H9 (cell line): ENCODE measurements around the gene SIX2. TPM values are rescaled to one million over a fixed set of nuclear protein-coding genes. Genes with fewer than 3 reads are reported as not detected.
A peak's percentile ranks its signal among the peaks of the same experiment; 100 is the strongest.

Source experiments
- DNase-seq: peaks from one replicate; pipeline ENCODE4 v3.0.0-alpha.2; 2017
- H2AFZ ChIP-seq: one replicate; pipeline ENCODE4 v1.6.1; 2013; ENCODE audit warnings: mild to moderate bottlenecking, low read length, control low read depth, moderate library complexity
- H2AK5ac ChIP-seq: 2 replicates; pipeline ENCODE4 v1.6.1; 2013; ENCODE audit warnings: low read length, control low read depth, mixed read lengths; ENCODE audit not compliant: insufficient read length
- H2BK120ac ChIP-seq: one replicate; pipeline ENCODE4 v1.6.1; 2013; ENCODE audit warnings: low read depth, mild to moderate bottlenecking, low read length, control low read depth, inconsistent platforms; ENCODE audit not compliant: poor library complexity, severe bottlenecking
- H2BK12ac ChIP-seq: 2 replicates; pipeline ENCODE4 v1.6.1; 2013; ENCODE audit warnings: low read length, control low read depth, mixed read lengths, low read depth; ENCODE audit not compliant: insufficient read length
- H2BK15ac ChIP-seq: 2 replicates; pipeline ENCODE4 v1.6.1; 2013; ENCODE audit warnings: low read depth, low read length, control low read depth
- H2BK20ac ChIP-seq: one replicate; pipeline ENCODE4 v1.6.1; 2013; ENCODE audit warnings: low read depth, mild to moderate bottlenecking, low read length, control low read depth, inconsistent platforms; ENCODE audit not compliant: poor library complexity, severe bottlenecking
- H2BK5ac ChIP-seq: 2 replicates; pipeline ENCODE4 v1.6.1; 2013; ENCODE audit warnings: low read length, control low read depth, mixed read lengths; ENCODE audit not compliant: insufficient read length
- H3K14ac ChIP-seq: 2 replicates; pipeline ENCODE4 v1.6.1; 2013; ENCODE audit warnings: low read length, control low read depth; ENCODE audit not compliant: insufficient read depth
- H3K18ac ChIP-seq: 2 replicates; pipeline ENCODE4 v1.6.1; 2013; ENCODE audit warnings: low read depth, mild to moderate bottlenecking, mixed read lengths, low read length, control low read depth; ENCODE audit not compliant: insufficient read length
- H3K23ac ChIP-seq: 2 replicates; pipeline ENCODE4 v1.6.1; 2013; ENCODE audit warnings: low read length, control low read depth, mixed read lengths, low read depth; ENCODE audit not compliant: insufficient read length
- H3K23me2 ChIP-seq: 2 replicates; pipeline ENCODE4 v1.6.1; 2013; ENCODE audit warnings: low read depth, mild to moderate bottlenecking, mixed read lengths, low read length, control low read depth; ENCODE audit not compliant: insufficient read length, poor library complexity, severe bottlenecking
- H3K27ac ChIP-seq: 2 replicates; pipeline ENCODE4 v1.5.1; 2013; ENCODE audit warnings: low read length, control low read depth, mixed read lengths, low read depth; ENCODE audit not compliant: insufficient read length
- H3K27me3 ChIP-seq: 2 replicates; pipeline ENCODE4 v1.6.1; 2013; ENCODE audit warnings: low read length, control low read depth, inconsistent platforms; ENCODE audit not compliant: insufficient read depth
- H3K4ac ChIP-seq: 2 replicates; pipeline ENCODE4 v1.6.1; 2013; ENCODE audit warnings: low read depth, mild to moderate bottlenecking, control low read depth, inconsistent platforms, low read length, moderate library complexity
- H3K4me1 ChIP-seq: 2 replicates; pipeline ENCODE4 v1.6.1; 2013; ENCODE audit warnings: low read length, control low read depth, inconsistent platforms; ENCODE audit not compliant: insufficient read depth
- H3K4me2 ChIP-seq: 2 replicates; pipeline ENCODE4 v1.6.1; 2013; ENCODE audit warnings: low read length, control low read depth, mixed read lengths; ENCODE audit not compliant: insufficient read length, insufficient read depth
- H3K56ac ChIP-seq: 2 replicates; pipeline ENCODE4 v1.6.1; 2013; ENCODE audit warnings: low read depth, mild to moderate bottlenecking, mixed read lengths, low read length, control low read depth; ENCODE audit not compliant: insufficient read length
- H3K79me1 ChIP-seq: 2 replicates; pipeline ENCODE4 v1.6.1; 2013; ENCODE audit warnings: low read depth, mild to moderate bottlenecking, moderate library complexity, low read length, control low read depth, inconsistent platforms; ENCODE audit not compliant: insufficient read depth, poor library complexity, severe bottlenecking
- H3K79me2 ChIP-seq: 2 replicates; pipeline ENCODE4 v1.6.1; 2013; ENCODE audit warnings: low read length, control low read depth, inconsistent platforms; ENCODE audit not compliant: insufficient read depth
- H3K9ac ChIP-seq: 2 replicates; pipeline ENCODE4 v1.6.1; 2013; ENCODE audit warnings: low read length, control low read depth, mixed read lengths; ENCODE audit not compliant: insufficient read length; ENCODE audit errors: extremely low read depth
- H3K9me3 ChIP-seq: one replicate; pipeline ENCODE4 v1.6.1; 2013; ENCODE audit warnings: low read depth, low read length, inconsistent platforms; ENCODE audit not compliant: control insufficient read depth
- H3T11ph ChIP-seq: one replicate; pipeline ENCODE4 v1.6.1; 2013; ENCODE audit warnings: mild to moderate bottlenecking, low read length, control low read depth, inconsistent platforms
- H4K20me1 ChIP-seq: one replicate; pipeline ENCODE4 v1.6.1; 2013; ENCODE audit not compliant: control insufficient read depth, insufficient read length, insufficient read depth
- H4K5ac ChIP-seq: 2 replicates; pipeline ENCODE4 v1.6.1; 2013; ENCODE audit warnings: low read depth, mild to moderate bottlenecking, mixed read lengths, low read length, control low read depth; ENCODE audit not compliant: insufficient read length
- H4K8ac ChIP-seq: replicated peaks from 2 replicates; pipeline ENCODE4 v1.6.1; 2013; ENCODE audit warnings: low read length, control low read depth, mixed read lengths, low read depth; ENCODE audit not compliant: insufficient read length
- H4K91ac ChIP-seq: 2 replicates; pipeline ENCODE4 v1.6.1; 2013; ENCODE audit warnings: low read depth, mild to moderate bottlenecking, moderate library complexity, mixed read lengths, low read length, control low read depth; ENCODE audit not compliant: insufficient read length
- H3K27ac Mint-ChIP-seq, 3 experiments: 2 replicates in 2 of 3; 3 replicates in 1 of 3; pipeline ENCODE4 v1.8.0; 2020 to 2021; ENCODE audit warnings: mixed read lengths in 3 of 3, mild to moderate bottlenecking in 1 of 3, moderate library complexity in 1 of 3
- H3K27me3 Mint-ChIP-seq: 2 replicates; pipeline ENCODE4 v1.8.0; 2021; ENCODE audit warnings: low read depth, mild to moderate bottlenecking, moderate library complexity, mixed read lengths
- H3K36me3 Mint-ChIP-seq, 3 experiments: 2 replicates in 2 of 3; 3 replicates in 1 of 3; pipeline ENCODE4 v1.8.0; 2020 to 2021; ENCODE audit warnings: low read depth in 3 of 3, mixed read lengths in 3 of 3; ENCODE audit not compliant: insufficient read depth in 1 of 3
- H3K4me1 Mint-ChIP-seq, 2 experiments: 2 replicates each; pipeline ENCODE4 v1.8.0; 2020; ENCODE audit warnings: mixed read lengths in 2 of 2
- H3K4me3 Mint-ChIP-seq, 2 experiments: 2 replicates in 1 of 2; 3 replicates in 1 of 2; pipeline ENCODE4 v1.8.0; 2020 to 2021; ENCODE audit warnings: mild to moderate bottlenecking in 2 of 2, mixed read lengths in 2 of 2, moderate library complexity in 1 of 2
- H3K9me3 Mint-ChIP-seq, 2 experiments: 2 replicates in 1 of 2; 3 replicates in 1 of 2; pipeline ENCODE4 v1.8.0; 2020; ENCODE audit warnings: mild to moderate bottlenecking in 2 of 2, mixed read lengths in 2 of 2, moderate library complexity in 1 of 2
- WGBS: extraction: QIAGEN DNeasy Blood & Tissue Kit; methylation state at CpG from one replicate; pipeline ENCODE4 v1.1.7; 2013; ENCODE audit warnings: missing lambda C conversion rate, low lambda C conversion rate, mixed read lengths; ENCODE audit not compliant: insufficient read length; ENCODE audit errors: extremely low coverage; 5-methylcytosine and 5-hydroxymethylcytosine counted together
- total RNA-seq: library from RNA; stranded (reverse); gene quantifications from 2 replicates; pipeline ENCODE4 v1.2.1, GENCODE V29; 2021
- TF ChIP-seq, protein P1 (sequence below): fragments of 200-600 bp; sonication (generic); conservative IDR thresholded peaks from 3 replicates; pipeline ENCODE4 v1.8.0; 2021; ENCODE audit warnings: antibody characterized with exemption, mild to moderate bottlenecking

Gene SIX2
- total RNA-seq, 1 experiment from 2014 or later: not detected

DNA sequence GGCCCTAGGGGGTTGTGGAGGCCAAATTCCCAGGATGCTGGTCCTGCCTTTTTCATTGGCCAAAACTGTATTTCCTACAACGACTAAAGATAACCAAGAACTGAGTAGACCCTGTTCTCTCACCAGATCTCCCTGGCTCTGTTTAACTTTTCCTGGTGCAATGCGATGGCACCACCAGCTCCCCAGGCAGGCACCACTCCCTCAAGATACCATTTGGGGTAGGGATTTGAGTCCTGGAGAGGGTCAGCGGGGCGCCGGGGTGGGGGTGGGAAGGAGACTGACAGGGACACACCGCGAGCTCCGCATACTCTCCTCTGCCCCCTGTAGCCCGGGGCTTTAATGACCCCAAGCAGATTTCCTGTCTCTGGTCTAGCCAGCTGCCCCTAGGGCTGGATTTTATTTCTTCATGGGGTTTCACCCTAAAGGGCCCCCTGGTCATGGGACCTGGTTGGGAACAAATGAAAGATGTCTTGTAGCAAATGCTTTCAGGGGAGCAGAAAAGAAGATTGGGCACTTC, 7.3 kb downstream of the SIX2 start:
- Histone ChIP-seq H4K91ac (no peak overlapping the region), H3K18ac (no peak overlapping the region), H3K4me1 (no peaks in the 10 kb centered on the region; the same call in 1 of the 2 replicates), H4K8ac (no peak overlapping the region), H3K14ac (no peak overlapping the region), H3K4me2 (peak overlapping the region; percentile 15), H3K23ac (no peak overlapping the region), H3K79me2 (no peaks in the 10 kb centered on the region), H2BK20ac (no peak overlapping the region), H3K27ac (no peak overlapping the region), H3T11ph (no peak overlapping the region), H2BK15ac (no peak overlapping the region), H2AK5ac (no peak overlapping the region), H2BK5ac (no peak overlapping the region), H2AFZ (no peak overlapping the region), H4K20me1 (no peaks in the 10 kb centered on the region), H3K23me2 (peaks cover 10% of the 10 kb centered on the region), H3K9ac (no peak overlapping the region), H3K4ac (no peak overlapping the region), H4K5ac (no peak overlapping the region), H2BK12ac (no peak overlapping the region), H3K9me3 (no peaks in the 10 kb centered on the region), H3K27me3 (peaks cover 88% of the 10 kb centered on the region), H3K79me1 (no peaks in the 10 kb centered on the region), H3K56ac (no peak overlapping the region), H2BK120ac (no peak overlapping the region)
- Mint-ChIP-seq H3K9me3 (peaks cover 2 to 19% of the 10 kb centered on the region in 2 experiments; a peak in 4 of 5 replicates), H3K36me3 (peaks cover 0 to 2% (median 0%) of the 10 kb centered on the region in 3 experiments; a peak in 3 of 7 replicates), H3K27me3 (peaks cover 100% of the 10 kb centered on the region), H3K4me1 (peaks cover 13 to 41% of the 10 kb centered on the region in 2 experiments), H3K27ac (no peak overlapping the region), H3K4me3 (peak overlapping the region; percentile 56 to 74; a peak in 4 of 5 replicates)
- no CpG with 5 or more reads among the region's 9 CpGs for WGBS
- TF ChIP-seq, protein P1, sequence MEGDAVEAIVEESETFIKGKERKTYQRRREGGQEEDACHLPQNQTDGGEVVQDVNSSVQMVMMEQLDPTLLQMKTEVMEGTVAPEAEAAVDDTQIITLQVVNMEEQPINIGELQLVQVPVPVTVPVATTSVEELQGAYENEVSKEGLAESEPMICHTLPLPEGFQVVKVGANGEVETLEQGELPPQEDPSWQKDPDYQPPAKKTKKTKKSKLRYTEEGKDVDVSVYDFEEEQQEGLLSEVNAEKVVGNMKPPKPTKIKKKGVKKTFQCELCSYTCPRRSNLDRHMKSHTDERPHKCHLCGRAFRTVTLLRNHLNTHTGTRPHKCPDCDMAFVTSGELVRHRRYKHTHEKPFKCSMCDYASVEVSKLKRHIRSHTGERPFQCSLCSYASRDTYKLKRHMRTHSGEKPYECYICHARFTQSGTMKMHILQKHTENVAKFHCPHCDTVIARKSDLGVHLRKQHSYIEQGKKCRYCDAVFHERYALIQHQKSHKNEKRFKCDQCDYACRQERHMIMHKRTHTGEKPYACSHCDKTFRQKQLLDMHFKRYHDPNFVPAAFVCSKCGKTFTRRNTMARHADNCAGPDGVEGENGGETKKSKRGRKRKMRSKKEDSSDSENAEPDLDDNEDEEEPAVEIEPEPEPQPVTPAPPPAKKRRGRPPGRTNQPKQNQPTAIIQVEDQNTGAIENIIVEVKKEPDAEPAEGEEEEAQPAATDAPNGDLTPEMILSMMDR: peak; percentile 56
- peak; percentile 53 for DNase-seq
